Left kidney (tissue), 2 donors: ENCODE measurements around the gene TGFBRAP1. TPM values are rescaled to one million over a fixed set of nuclear protein-coding genes. Genes with fewer than 3 reads are reported as not detected.
A peak's percentile ranks its signal among the peaks of the same experiment; 100 is the strongest.
"Not testable (repeated sequence)": the region's sequence is repeated elsewhere in the genome, so short reads cannot be mapped to it uniquely, and the experiment has no call there.

Experiments
- DNase-seq: peaks from one replicate; pipeline ENCODE4 v3.0.0-alpha.2; 2013
- polyA plus RNA-seq: library from polyadenylated mRNA; unstranded; fragments of 120-200 nt; gene quantifications from one replicate; pipeline ENCODE4 v1.2.1, GENCODE V29; 2013; ENCODE audit not compliant: insufficient read length

Gene TGFBRAP1
- polyA plus RNA-seq, 1 donor = 15.8 TPM

DNA sequence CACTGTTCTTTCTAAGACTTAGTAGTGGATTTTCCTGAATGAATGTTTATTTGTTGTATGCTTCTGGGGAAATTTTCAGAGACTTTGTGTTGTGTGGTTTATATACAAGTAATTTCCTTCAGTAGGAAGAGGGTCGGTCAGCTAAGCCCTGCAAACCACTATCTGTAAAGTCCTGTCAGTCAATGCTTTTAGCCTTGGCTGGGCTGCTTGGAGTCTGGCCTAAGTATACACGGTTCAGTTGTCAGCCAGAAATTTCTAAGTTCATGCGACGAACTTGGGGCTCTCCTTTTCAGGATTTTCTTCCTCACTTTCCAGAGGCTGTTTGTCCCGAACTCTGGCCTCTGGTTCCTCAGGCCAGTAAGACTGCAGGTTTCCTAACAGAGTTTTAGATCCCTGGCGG, 29.1 kb upstream of the TGFBRAP1 start:
- no peak for DNase-seq

DNA sequence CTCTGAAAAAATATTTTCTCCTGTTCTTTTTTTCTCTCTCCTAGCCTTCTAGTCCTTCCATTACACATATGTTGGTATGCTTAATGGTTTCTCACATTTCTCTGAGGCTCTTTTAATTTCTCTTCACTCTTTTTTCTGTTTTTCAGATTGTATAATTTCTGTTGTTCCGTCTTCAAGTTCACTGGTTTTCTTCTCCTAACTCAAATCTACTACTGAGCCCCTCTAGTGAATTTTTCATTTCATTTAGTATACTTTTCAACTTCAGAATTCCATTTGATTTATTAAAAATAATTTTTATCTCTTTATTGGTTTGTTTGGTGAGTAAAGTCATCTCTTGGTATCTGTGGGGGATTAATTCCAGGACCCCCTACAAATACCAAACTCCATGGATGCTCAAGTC, 27.6 kb upstream of the TGFBRAP1 start:
- DNase-seq = no peak

DNA sequence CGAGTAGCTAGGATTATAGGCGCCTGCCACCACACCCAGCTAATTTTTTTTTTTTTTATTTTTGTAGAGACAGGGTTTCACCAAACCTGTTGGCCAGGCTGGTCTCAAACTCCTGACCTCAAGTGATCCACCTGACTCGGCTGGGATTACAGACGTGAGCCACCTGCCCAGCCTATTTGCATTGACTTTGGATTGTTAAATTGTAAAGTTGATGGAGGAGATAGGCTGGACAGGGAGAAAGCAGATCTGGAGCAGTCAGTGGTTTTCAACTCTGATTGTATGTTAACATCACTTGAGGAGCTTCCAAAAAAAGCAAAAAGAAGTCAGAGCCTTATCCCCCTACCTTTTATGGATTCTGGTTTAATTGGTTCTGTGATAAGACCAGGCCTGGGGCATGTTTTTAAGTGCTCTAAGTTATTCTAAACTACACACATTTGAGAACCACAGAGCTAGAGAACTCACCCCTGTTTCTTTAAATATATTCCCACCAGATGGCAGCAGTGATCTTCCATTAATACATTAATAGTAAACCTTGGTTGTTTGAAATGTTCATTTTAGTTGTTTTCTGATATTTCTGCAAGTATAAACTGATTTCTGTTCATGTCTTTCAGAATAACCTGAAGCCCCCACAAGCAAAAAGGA, 15.3 kb upstream of the TGFBRAP1 start:
- DNase-seq = no peak

DNA sequence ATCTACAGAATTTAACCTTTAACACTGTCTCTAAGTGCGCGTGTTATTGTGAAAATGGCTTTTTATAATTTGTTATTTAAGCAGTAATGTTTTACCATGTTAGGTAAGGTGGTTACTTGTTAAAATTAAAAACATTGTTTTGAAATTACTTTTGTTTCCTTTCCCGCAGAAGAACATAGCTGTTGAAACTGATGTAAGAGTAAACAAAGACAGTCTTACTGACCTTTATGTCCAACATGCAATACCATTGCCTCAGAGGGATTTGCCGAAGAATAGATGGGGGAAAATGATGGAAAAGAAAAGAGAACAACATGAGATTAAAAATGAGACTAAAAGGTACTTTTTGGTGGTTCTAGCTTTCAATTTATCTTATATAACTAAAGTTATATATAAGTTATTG, 9.9 kb upstream of the TGFBRAP1 start:
- DNase-seq = no peak

DNA sequence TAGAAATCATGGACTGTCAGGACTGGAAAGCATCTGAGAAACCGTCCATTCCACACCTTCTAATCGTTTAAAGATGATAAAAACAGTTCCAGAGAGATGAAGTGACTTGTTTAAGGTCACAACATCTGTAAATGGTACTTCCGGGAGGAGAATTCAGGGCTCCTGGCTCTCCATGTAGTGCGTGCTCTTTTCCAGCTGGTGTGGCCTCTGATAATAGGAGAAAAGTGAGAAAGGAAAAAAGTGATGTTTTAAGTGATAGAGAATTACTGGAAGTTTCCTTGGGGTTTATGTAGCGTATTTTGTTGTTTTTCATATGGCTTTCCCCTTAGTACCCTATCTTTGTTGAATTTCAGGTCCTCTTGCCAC, 8.5 kb upstream of the TGFBRAP1 start:
- DNase-seq = no peak

DNA sequence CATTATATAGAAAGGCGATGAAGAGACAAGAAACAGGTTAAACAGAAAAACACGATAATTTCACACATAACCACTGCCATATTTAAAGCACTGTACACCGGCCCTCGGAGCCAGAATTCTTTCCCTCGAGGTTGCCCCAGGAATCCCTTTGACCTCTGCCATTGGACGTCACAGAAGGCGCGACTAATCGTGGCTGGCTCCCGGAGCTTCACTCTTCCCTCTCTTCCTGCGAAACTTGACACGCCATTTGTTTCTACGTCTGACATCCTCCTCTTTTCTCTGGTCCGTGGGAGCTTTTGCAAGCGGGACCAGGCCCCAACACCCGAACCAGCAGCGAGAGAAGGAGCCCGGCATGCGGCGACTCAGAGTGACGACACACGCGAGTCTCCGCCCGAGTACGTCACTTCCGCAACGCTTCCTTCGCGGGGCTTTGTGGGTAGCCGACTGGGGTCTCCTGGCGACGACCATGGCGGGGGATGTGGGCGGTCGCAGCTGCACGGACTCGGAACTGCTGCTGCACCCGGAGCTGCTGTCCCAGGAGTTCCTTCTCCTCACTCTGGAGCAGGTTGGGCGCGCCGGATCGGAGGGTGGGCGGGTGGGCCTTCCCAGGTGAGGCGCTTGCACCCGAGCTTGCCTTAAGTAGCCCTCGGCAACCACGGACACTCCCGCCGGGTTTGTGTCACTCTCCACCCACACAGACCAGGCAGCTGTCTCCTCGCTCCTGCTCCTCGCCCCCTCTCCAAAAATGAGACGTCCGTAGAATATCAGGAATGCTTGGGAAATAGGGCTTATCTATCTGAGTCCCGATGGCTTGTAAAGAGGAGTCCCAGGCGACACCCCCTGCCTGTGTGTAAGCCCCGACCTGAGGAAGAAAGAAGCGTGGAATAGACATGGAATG, 7.8 kb upstream of the TGFBRAP1 start, which contains the start of gene C2orf49:
C2orf49 (plus strand) TSS at position 419 of the 898 bp plus-strand sequence; CDS start at position 467, 48 bp downstream.
- DNase-seq = peak; percentile 94

DNA sequence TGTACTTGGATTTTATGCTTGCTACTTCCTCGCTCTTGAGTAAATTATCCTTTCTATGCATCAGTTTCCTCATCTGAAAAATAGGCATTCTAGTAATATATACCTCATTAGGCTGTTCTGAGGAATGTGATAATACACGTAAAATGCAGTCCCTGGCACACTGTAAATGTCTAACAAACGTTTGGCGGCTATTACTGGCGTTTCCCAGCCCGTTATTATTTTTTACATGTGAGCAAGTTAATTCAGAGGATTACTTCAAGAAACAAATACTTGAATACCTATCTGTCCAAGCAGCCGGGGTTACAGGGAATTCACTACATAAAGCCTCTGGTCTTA, 7.2 kb upstream of the TGFBRAP1 start:
- no peak for DNase-seq

DNA sequence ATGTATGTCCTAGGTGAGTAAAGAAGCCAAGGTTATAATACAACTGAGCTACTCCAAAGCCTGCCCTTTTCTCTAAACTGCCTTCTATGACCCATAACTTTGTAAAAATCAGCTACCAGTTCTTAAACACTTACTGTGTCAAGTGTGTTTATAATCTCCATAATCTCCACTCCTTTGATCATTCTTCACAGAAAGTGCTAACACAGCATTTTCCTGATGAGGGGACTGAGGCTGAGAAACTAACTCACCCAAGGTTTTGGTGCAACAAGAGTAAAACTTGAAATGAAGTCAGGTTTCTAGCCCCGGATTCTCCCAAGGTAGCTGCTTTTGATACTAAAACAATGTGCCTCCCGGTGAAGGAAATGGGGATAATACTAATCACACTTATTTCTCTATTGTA, 5.9 kb upstream of the TGFBRAP1 start:
- no peak for DNase-seq

DNA sequence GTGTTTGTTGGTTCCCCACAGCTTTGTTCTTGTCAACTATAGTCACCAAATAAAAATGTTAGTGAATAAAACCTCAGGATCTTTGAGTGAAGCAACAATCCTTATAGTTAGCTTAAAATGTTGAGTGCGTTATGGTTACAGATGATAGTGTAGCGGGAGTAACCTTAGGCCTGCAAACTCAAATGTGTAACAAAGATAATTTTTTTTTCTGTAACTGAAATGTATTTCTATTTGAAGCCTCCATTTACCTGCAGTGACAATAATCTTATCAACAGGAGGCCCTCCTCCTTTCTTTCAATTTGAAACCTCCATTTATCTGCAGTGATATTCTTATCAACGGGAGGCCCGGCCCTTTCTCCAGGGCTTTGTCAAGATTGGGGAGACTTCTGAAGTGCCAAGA, 4.7 kb upstream of the TGFBRAP1 start:
- no peak for DNase-seq

DNA sequence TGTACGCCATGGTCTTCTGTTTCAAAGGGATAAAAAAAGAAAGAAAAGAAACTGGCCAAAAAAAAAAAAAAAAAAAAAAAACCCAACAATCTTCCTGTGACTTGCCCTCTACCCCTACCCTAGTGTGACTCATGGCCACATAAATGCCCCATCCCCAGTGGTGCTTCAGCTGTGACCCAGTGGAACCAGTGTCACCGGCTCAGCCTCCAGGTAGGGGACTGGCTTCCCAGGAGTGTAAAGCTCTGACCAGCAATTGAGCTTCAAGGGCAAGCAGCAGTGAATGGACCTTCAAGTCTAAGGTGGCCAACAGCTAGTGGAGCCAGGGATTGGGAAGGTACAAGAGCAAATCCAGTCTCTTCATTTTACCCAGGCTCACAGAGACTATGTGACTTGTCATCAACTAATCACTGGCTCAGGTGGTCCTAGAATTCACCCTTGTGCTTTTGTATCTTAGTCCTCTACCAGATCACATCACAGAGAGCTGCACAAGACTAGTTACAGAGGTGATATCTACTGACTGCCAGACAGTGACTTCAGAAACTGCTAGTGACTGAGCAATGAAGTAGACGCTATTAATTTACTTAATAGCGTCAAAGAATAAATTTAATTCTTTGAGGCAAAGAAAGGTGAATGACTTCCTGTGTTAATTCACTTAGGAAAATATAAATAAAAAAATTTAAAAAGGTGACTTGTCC, 1.3 kb upstream of the TGFBRAP1 start:
- DNase-seq = no peak

DNA sequence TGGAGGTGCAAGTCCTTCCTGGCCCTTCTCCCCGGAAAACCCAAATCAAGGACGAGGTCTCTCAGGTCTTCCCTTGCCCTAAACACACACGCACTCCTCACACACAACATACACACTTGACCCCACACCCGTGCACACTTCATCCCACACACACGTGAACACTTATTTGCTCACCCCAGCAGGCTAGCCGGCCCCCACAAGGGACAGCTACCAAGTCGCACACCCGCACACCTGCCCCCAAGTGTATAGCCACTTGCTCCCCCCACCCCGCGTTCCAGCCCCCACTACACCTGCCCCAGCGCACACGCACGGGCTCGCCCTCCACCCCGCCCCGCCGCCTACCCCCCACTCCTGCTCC, 359 bp downstream of the TGFBRAP1 start:
- DNase-seq = no peak

DNA sequence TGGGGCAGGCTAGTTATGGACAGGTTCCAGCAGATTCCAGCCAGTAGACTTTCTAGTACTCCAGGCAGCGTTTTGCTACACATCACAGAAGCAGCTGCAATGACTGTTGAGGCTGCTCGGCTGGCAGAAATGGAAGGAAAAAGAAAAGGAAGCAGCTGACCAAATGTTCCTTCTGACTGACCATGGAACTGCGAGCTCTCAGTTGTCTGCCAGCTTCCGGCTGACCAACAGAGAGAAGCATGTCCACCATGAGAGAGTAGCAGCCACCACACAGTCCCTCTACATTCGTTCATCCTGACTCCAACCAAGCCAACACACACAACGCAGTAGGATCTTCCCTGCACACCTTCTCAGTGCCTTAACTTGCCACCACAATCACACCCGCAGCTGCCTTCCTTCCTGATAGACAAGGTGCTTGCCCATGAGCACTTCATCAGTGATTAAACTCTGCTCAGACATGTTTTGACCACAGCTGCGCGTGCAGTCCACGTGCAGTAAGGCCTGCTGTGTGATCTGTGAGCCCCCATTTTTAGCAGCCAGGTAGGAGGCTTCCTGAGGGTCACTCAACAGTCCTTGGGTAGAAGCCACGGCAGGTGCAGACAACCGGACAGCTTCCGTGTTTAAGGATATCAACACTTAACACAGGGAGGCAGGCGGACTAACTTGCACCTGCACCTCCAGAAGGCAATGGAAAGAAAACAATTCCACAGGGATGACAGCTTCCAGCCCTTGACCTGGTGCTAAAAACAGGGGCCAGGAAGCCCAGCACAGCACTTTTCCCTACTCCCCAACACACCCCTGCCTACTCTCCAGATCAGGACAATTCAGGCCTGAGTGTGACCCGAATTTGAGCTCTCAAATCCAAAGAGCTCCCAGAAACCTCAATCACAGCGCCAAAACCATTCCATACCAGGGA, 996 bp downstream of the TGFBRAP1 start:
- no peak for DNase-seq

DNA sequence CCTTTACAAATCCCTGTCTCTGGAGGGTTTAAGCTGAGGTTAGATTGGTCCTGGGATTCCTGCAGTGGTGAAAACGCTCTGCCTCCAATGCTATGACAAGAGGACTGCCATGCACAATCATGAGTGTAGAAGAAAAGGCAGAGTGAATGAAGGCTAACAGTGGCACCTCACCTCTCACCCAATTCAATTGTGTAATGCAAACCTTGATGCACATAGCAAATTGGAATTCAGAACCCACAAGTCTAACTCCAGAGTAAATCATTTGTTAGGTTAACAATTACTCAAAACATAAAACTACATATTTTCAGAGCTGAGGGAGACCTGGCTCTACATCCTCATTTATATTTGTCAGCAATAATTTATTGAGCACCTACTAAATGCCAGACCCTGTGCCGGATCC, 1.8 kb downstream of the TGFBRAP1 start:
- DNase-seq = no peak

DNA sequence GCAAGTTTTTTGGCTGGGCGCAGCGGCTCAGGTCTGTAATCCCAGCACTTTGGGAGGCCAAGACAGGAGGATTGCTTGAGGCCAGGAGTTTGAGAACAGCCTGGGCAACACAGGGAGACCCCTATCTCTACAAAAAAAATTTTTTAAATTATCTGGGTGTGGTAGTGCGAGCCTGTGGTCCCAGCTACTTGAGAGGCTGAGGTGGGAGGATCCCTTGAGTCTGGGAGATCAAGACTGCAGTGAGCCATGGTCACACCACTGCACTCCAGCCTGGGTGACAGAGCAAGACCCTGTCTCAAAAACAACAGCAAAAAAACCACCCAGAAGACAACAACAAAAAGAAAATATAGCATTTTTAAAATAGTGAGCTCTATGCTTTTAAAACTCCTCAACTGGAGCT, 2.3 kb downstream of the TGFBRAP1 start:
- DNase-seq = not testable (repeated sequence)

DNA sequence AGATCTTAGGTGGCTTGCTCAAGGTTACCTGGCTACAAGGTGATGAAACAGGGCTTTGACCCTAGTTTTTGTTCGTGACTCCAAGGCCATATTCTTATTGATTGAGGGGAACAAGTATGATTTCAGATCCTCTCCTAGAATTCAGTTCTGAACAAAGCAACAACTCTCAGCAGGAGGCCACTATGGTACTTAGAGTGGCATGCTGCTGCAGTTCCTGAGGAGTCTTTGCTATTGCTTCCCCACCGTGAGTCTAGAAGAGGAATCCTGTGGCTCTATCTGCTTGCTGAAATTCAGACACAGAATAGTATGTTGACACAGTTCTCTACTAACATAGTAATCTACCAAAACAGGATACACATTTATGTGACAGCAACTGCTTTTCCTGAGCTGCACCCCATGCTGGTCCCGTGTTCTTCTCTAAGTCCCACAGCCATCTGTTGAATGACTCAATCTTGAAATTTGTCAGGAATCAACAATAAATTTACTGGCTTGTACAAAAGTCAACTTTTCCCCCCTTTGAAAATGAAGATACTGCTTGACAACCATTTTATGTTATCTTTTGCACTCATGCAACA, 4.1 kb downstream of the TGFBRAP1 start:
- DNase-seq = no peak

DNA sequence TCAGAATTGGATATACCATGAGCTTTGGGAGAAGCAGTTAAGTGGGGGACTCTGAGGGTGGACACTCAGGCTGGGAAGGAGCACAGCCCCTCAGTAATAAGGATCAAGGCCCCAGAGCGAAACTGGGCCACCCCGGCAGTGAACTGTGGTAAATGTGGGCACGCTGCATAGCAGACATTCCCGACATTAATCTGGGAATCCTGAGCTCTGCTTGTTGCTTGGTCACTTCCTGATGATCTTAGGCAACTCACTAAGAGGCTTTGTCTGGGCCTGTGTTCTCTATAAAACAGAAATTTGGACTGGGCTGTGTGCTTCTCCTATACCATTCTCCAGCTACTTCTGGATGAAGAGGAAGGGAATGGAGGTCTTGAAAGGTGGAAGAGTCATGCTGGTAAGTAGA, 4.8 kb downstream of the TGFBRAP1 start:
- DNase-seq = no peak

DNA sequence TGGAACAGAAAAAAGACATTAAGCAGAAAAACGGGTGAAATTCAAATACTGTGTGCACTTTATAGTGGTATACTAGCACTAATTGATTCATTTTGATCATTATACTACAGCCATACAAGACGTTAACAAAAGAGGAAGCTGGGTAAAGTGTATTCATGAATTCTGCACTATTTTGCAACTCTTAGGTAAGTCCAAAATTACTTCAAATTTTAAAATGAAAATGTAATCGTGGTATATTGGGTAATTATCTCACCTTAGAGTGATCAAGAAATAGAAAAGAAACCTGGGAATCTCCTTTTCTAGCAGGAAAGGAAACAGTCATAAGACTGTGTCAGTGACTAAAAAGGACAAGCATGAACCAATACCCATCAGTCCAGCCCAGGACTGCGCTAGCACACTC, 5.4 kb downstream of the TGFBRAP1 start:
- no peak for DNase-seq

DNA sequence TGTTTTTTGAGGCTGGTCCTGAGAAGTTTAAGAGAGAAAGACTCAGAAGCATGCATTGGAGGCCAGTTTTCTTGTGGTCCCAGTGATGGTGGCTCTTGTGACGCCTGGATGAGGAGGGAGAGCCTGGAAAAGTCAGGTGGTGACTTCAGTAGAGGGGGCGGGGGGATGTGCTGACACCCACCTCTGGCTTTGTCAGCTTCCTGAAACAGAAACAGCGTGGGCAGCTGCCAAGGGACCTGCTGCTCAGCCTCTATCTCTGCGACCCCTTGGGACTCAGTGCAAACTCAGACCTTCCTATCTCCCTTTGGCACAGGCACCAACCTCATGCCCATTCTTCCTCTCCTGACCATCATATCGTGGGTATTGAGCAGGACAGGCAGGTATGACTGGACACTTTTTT, 6.4 kb downstream of the TGFBRAP1 start:
- DNase-seq = no peak

DNA sequence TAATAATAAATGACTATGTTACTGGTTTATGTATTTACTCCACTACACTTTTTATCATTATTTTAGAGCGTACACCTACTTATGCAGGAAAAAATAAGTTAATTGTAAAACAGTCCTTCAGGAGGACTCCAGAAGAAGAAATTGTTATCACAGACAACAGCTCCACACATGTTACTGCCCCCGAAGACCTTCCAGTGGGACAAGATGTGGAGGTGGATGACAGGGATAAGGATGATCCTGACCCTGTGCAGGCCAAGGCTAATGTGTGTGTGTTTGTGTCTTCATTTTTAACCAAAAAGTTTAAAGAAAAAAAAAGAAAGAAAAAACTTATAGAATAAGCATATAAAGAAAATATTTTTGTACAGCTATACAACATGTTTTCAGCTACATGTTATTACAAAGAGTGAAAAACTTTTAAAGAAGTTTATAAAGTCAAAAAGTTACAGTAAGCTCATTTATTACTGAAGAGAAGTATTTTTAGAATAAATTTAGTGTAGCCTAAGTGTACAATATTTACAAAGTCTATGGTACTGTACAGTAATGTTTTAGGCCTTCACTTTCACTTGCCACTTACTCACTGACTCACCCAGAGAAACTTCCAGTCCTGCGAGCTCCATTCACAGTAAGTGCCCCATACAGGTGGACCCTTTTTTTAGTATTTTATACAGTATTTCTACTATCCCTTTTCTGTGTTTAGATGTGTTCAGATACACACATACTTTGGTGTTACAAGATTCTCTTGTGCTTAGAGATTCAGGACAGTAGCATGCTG, 7.5 kb downstream of the TGFBRAP1 start:
- no peak for DNase-seq

DNA sequence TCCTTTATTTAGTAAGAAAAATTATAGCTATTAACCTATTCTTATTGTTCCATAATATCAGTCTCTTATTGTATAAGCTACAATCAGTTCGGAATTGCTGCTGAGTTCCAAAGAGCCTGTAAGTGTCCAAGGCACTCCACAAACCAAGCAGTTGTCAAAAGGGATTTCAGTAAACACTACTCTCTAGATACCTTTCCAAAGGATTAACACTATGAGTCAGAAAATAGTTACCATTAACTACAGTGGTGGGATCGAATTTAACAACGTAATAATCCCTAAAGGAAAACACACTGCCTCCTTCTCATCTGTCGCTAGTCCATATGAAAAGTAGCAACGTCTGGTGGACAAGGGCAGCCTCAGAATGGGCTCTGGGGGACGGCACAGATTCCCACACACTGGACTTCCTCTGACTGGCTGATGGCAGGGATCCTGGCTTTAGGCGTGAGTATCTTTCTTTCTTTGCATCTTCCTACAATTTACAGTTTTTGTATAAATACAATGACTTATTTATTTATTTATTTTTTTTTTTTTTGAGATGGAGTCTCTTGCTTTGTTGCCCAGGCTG, 8.8 kb downstream of the TGFBRAP1 start:
- DNase-seq = no peak

DNA sequence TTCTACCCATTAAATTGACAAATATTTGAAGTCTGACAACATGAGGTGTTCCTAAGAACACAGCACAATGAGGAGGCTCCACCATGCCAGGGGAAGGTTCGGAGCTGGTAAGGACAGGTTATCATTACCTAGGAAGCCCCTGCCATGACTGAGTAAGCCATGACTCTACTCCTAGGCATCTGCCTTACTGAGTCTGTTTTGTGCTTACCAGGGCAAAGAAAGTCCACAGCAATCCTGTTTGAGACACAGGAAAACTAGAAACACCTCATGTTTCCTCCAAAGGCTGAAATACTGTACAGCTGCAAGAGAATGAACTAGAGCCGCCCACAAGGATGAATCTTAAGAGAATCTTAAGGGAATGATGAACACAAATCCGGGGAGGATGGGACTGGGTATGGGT, 11.6 kb downstream of the TGFBRAP1 start:
- DNase-seq = no peak
